AG10803 (cell line): ENCODE data around the gene ADAT3.

Experiments
- DNase-seq: peaks from one replicate; pipeline ENCODE4 v3.0.0; 2010; ENCODE audit warnings: low read depth
- H3K4me3 ChIP-seq: 2 replicates; pipeline ENCODE4 v1.5.1; 2011; ENCODE audit warnings: mild to moderate bottlenecking, low read length, control low read depth
- TF ChIP-seq, protein P1 (sequence below): conservative IDR thresholded peaks from 2 replicates; pipeline ENCODE4 v1.5.1; 2011; ENCODE audit warnings: mild to moderate bottlenecking, low read length, control low read depth, inconsistent platforms

The ADAT3 gene

DNA sequence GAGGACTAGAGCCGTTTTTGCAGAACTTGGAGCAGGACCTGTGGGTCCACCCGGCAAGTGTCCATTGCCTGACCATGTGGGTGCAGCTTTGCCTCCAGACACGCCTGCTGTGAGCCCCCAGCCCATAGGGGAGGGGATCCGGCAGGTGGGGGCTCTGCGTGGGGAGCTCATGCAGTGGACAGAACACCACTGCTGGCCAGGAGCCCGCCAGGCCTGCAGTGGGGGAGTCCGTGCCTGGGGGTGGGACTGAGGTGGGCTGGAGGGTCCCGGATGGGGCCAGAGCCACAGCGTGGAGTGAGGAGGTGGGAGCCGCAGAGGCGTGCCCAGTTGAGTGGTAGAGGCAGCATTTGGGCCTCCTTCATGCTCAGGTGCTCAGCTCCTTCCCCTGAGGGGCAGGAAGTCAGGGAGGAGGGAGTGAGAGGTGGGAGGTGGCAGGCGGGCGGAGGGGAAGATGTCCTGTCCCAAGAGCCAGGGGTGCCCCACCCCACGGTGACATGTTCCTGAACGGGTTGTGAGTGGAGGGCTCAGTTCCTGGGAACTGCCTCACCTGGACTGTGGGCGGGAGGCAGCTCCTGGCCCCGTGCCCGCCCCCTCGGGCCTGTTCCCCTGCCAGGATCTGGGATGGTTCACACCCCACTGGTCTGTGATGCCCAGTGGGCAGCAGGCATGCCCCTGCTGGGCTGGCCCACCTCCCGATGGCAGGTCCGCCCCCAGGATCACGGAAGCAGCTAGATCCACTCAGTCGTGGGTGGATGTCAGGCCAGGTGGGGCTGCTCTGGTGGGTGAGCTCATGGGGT is 8.8 kb downstream of the ADAT3 start:
- TF ChIP-seq, protein P1, sequence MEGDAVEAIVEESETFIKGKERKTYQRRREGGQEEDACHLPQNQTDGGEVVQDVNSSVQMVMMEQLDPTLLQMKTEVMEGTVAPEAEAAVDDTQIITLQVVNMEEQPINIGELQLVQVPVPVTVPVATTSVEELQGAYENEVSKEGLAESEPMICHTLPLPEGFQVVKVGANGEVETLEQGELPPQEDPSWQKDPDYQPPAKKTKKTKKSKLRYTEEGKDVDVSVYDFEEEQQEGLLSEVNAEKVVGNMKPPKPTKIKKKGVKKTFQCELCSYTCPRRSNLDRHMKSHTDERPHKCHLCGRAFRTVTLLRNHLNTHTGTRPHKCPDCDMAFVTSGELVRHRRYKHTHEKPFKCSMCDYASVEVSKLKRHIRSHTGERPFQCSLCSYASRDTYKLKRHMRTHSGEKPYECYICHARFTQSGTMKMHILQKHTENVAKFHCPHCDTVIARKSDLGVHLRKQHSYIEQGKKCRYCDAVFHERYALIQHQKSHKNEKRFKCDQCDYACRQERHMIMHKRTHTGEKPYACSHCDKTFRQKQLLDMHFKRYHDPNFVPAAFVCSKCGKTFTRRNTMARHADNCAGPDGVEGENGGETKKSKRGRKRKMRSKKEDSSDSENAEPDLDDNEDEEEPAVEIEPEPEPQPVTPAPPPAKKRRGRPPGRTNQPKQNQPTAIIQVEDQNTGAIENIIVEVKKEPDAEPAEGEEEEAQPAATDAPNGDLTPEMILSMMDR: no peak
- no peak for DNase-seq

DNA sequence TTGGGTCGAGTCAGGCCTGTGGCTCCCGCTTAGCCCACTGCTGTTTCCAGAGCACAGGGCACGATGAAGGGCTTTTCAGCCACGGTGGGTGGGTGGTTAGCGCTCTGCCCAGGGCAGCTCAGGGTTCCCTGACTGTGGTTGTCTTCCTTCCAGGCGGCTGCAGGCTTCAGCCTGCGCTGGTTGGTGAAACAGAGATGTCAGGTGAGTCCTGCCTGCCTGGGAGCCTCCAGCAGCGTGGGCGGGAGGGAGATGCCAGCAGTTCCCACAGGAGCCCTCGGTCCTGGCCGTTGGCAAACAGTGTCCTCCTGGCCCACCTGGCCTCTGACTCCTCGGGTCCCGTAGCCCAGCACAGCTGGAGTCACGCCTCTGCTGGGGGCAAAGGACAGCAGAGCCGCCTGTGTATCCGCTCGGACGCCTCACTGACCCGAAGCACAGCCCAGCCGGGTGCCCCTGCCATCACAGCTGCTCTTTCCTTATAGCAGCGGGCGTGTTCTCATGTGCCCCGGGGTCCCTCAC is 9.7 kb downstream of the ADAT3 start:
- H3K4me3 ChIP-seq: no peak overlapping the region
- no peak for DNase-seq
- TF ChIP-seq, protein P1: no peak

More for the DNA sequence above, 8.8 kb downstream of the ADAT3 start:
- H3K4me3 ChIP-seq: no peak overlapping the region

DNA sequence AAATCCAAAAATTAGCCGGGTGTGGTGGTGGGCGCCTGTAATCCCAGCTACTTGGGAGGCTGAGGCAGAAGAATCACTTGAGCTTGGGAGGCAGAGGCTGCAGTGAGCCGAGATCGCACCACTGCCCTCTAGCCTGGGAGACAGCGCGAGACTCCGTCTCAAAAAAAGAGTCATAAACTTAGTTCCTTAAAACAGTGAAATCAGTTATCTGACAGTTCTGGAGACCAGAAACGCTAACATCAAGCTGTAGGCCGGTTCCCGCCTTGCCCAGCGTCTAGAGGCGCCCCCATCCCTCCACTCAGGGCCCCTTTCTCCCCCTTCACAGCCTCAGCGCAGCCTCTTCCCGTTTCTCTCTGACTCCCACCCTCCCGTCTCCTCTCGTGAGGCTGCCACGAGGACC is 11.9 kb downstream of the ADAT3 start:
- H3K4me3 ChIP-seq: no peak overlapping the region
- DNase-seq: no peak
- TF ChIP-seq, protein P1: no peak

DNA sequence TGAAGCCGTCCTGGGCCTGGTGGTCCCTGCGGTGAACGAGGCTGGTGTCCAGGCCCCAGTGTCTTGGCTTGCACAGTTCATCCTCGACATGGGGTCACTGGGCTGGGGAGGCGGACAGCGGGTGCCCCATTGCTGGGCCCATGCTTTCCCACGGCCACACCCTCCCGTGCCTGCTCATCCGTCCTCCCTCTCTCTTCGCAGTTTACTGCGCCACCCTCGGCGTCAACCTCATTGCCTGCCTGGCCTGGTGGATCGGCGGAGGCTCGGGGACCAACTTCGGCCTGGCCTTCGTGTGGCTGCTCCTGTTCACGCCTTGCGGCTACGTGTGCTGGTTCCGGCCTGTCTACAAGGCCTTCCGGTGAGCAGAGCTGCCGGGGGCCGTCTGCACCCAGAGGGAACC is 12.7 kb downstream of the ADAT3 start:
- H3K4me3 ChIP-seq: no peak overlapping the region
- no peak for DNase-seq
- TF ChIP-seq, protein P1: no peak

DNA sequence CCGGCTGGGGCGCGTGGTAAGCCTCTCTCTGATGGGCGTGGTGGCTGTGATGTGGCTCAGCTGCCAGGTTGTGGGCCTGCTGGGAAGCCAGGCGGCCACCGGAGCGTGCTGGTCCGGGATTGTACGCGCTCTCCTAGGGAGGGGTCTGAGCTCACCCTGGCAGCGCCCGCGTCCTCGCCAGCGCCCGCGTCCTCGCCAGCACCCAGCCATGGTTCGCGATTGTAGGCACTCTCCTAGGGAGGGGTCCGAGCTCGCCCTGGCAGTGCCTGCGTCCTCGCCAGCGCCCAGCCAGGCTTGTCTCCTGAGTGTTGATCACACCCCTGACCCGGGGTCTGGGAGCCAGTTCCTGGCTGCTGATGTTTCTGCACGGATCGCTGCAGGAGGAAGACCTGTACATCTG is 13.8 kb downstream of the ADAT3 start:
- DNase-seq: no peak
- no peak overlapping the region for H3K4me3 ChIP-seq
- TF ChIP-seq, protein P1: no peak

DNA sequence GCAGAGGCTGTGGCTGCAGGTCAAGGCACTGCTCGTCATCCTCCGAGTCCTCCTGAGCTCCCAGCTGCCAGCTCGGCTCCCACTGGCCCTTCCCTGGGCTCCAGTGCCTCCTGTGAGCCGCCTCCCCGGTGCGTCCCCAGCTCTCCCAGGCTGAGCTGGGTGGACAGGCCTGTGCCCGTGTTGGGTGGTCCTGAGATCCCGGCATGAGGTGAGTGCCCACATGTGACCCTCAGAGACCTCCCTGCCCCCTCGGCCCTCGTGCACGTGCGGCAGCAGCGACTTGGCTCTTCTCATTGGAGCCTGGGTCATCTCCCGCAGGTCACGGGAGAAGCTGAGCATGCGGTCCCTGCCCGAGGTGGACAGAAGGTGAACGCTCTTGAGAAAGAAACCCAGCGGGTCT is 15.4 kb downstream of the ADAT3 start:
- no peak for DNase-seq
- TF ChIP-seq, protein P1: no peak
- H3K4me3 ChIP-seq: no peak overlapping the region

DNA sequence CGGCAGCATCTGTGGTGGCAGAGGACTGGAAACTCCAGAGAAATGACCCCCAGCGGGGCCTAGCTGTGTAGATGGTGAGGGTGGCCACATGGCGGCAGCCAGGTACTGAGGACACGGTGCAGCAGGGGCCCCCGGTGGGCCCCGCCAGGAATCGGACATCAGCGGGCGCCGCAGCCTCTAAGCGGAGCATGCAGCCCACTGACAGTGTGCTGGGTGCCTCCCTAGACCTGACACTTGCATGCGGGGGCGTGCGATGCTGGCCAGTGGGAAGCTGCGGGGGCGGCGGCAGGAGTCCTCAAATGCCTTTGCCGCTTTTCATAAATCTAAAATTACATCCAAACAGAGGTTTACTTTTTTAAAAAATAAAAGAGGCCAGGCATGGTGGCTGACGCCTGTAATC is 16.1 kb downstream of the ADAT3 start:
- TF ChIP-seq, protein P1: no peak
- no peak for DNase-seq
- H3K4me3 ChIP-seq: no peak overlapping the region
